Measurements from ENCODE around the gene LYPD6B. TPM values are rescaled to one million over a fixed set of nuclear protein-coding genes. Genes with fewer than 3 reads are reported as not detected.

Gene LYPD6B
- polyA plus RNA-seq, 1 of the 3 experiments (the other 2 are of a cell fraction) = 18.2 TPM

DNA sequence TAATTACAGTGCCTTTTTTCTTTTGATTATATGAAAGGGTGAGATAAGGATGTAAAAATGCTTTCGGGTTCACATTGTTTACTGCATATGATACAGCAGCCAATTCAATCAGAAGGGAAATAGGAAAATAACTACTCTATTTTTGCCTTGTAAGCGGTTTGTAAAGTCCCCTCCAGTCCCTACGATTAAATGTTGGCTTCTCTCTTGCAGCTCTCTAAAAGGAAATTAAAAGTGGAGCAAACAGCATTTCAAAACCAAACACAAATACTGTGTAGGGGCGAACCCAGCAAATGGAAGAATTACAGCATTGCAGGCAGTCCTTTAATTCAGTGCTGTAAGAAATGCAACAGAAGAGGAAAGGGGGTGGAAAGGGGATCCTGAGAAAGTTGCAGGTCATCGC is 18.9 kb downstream of the LYPD6B start:
- no peak for TF ChIP-seq SIN3A (IDR thresholded peaks at IDR 0.05; ENCODE audit: borderline replicate concordance, low read depth, low read length)
- no peak for TF ChIP-seq TAF1 (IDR thresholded peaks at IDR 0.05; ENCODE audit: borderline replicate concordance, low read depth, low read length)
- no peak for TF ChIP-seq RAD21 (IDR thresholded peaks at IDR 0.05; ENCODE audit: low read length)
- TF ChIP-seq, protein P1, sequence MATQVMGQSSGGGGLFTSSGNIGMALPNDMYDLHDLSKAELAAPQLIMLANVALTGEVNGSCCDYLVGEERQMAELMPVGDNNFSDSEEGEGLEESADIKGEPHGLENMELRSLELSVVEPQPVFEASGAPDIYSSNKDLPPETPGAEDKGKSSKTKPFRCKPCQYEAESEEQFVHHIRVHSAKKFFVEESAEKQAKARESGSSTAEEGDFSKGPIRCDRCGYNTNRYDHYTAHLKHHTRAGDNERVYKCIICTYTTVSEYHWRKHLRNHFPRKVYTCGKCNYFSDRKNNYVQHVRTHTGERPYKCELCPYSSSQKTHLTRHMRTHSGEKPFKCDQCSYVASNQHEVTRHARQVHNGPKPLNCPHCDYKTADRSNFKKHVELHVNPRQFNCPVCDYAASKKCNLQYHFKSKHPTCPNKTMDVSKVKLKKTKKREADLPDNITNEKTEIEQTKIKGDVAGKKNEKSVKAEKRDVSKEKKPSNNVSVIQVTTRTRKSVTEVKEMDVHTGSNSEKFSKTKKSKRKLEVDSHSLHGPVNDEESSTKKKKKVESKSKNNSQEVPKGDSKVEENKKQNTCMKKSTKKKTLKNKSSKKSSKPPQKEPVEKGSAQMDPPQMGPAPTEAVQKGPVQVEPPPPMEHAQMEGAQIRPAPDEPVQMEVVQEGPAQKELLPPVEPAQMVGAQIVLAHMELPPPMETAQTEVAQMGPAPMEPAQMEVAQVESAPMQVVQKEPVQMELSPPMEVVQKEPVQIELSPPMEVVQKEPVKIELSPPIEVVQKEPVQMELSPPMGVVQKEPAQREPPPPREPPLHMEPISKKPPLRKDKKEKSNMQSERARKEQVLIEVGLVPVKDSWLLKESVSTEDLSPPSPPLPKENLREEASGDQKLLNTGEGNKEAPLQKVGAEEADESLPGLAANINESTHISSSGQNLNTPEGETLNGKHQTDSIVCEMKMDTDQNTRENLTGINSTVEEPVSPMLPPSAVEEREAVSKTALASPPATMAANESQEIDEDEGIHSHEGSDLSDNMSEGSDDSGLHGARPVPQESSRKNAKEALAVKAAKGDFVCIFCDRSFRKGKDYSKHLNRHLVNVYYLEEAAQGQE (IDR thresholded peaks at IDR 0.05; ENCODE audit: low read depth, low read length) = no peak
- TF ChIP-seq, protein P2, sequence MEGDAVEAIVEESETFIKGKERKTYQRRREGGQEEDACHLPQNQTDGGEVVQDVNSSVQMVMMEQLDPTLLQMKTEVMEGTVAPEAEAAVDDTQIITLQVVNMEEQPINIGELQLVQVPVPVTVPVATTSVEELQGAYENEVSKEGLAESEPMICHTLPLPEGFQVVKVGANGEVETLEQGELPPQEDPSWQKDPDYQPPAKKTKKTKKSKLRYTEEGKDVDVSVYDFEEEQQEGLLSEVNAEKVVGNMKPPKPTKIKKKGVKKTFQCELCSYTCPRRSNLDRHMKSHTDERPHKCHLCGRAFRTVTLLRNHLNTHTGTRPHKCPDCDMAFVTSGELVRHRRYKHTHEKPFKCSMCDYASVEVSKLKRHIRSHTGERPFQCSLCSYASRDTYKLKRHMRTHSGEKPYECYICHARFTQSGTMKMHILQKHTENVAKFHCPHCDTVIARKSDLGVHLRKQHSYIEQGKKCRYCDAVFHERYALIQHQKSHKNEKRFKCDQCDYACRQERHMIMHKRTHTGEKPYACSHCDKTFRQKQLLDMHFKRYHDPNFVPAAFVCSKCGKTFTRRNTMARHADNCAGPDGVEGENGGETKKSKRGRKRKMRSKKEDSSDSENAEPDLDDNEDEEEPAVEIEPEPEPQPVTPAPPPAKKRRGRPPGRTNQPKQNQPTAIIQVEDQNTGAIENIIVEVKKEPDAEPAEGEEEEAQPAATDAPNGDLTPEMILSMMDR (IDR thresholded peaks at IDR 0.05) = no peak
- TF ChIP-seq FOXJ3 (CRISPR knock-in tag; IDR thresholded peaks at IDR 0.05) = no peak
- no peak for TF ChIP-seq NRF1 (IDR thresholded peaks at IDR 0.05; ENCODE audit: low read depth, low read length)
- TF ChIP-seq, protein P3, sequence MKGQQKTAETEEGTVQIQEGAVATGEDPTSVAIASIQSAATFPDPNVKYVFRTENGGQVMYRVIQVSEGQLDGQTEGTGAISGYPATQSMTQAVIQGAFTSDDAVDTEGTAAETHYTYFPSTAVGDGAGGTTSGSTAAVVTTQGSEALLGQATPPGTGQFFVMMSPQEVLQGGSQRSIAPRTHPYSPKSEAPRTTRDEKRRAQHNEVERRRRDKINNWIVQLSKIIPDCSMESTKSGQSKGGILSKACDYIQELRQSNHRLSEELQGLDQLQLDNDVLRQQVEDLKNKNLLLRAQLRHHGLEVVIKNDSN (IDR thresholded peaks at IDR 0.05; ENCODE audit: borderline replicate concordance, low read depth) = no peak
- TF ChIP-seq, protein P4, sequence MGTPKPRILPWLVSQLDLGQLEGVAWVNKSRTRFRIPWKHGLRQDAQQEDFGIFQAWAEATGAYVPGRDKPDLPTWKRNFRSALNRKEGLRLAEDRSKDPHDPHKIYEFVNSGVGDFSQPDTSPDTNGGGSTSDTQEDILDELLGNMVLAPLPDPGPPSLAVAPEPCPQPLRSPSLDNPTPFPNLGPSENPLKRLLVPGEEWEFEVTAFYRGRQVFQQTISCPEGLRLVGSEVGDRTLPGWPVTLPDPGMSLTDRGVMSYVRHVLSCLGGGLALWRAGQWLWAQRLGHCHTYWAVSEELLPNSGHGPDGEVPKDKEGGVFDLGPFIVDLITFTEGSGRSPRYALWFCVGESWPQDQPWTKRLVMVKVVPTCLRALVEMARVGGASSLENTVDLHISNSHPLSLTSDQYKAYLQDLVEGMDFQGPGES (IDR thresholded peaks at IDR 0.05; ENCODE audit: low read depth, low read length) = no peak
- no peak for TF ChIP-seq TCF12 (IDR thresholded peaks at IDR 0.05)
- TF ChIP-seq, protein P5, sequence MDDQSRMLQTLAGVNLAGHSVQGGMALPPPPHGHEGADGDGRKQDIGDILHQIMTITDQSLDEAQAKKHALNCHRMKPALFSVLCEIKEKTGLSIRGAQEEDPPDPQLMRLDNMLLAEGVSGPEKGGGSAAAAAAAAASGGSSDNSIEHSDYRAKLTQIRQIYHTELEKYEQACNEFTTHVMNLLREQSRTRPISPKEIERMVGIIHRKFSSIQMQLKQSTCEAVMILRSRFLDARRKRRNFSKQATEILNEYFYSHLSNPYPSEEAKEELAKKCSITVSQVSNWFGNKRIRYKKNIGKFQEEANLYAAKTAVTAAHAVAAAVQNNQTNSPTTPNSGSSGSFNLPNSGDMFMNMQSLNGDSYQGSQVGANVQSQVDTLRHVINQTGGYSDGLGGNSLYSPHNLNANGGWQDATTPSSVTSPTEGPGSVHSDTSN (IDR thresholded peaks at IDR 0.05) = no peak
- Histone ChIP-seq H3K9ac (no peak overlapping the region), H3F3A (replicated peaks; ENCODE audit: insufficient read depth) (peaks cover 4% of the 10 kb centered on the region), H3K4me1 (ENCODE audit: control insufficient read depth in 1 of 2, insufficient read depth in 2 of 2, low read depth in 1 of 2, low read length in 1 of 2) (peaks cover 0 to 6% of the 10 kb centered on the region in 2 experiments; a peak in 2 of 4 replicates), H3K27ac (ENCODE audit: low read depth in 2 of 2, low read length in 1 of 2) (no peak overlapping the region), H3K27me3 (ENCODE audit: insufficient read depth) (no peaks in the 10 kb centered on the region), H3K9me2 (no peaks in the 10 kb centered on the region), H3K79me2 (ENCODE audit: insufficient read depth) (no peaks in the 10 kb centered on the region), H3K36me3 (replicated peaks in 1 of 2; ENCODE audit: control insufficient read depth in 1 of 2, insufficient read depth in 2 of 2, low read length in 1 of 2) (no peaks in the 10 kb centered on the region), H4K20me1 (ENCODE audit: insufficient read depth) (no peaks in the 10 kb centered on the region), H3K9me3 (no peaks in the 10 kb centered on the region), H3K4me2 (no peak overlapping the region), H3K4me3 (ENCODE audit: low read depth in 2 of 2, low read length in 1 of 2) (no peak overlapping the region), H2AFZ (ENCODE audit: low read depth) (no peak overlapping the region)
- 81% methylated on average over 5 of the region's 5 CpGs for WGBS (ENCODE audit: low lambda C conversion rate)
- ChIA-PET CTCF (interaction anchor here (1.2 kb wide), 1 partner anchor 18 kb away, joined by 3 read pairs; no protein-coding TSS in a partner anchor), POLR2A (no interaction called here)
- DNase-seq = no peak

Data from SK-N-SH (cell line).